Peyer's patch (tissue), 4 donors: ENCODE results near the gene ALG11.

Experiments
- POLR2A ChIP-seq, 2 donors: fragments of 450-650 bp; IDR thresholded peaks; one replicate each; pipeline ENCODE4 v1.5.1; 2017; ENCODE audit warnings: antibody characterized with exemption in 2 of 2, mild to moderate bottlenecking in 2 of 2, moderate library complexity in 2 of 2
- TF ChIP-seq, protein P1 (sequence below), 6 experiments: fragments of 450-650 bp in 4 of 6; fragments of 200-600 bp in 2 of 6; sonication (generic) in 1 of 6; IDR thresholded peaks; one replicate each; pipeline ENCODE4 v1.5.1; 2017 to 2019; ENCODE audit warnings: antibody characterized with exemption in 6 of 6, mild to moderate bottlenecking in 3 of 6, moderate library complexity in 1 of 6

DNA sequence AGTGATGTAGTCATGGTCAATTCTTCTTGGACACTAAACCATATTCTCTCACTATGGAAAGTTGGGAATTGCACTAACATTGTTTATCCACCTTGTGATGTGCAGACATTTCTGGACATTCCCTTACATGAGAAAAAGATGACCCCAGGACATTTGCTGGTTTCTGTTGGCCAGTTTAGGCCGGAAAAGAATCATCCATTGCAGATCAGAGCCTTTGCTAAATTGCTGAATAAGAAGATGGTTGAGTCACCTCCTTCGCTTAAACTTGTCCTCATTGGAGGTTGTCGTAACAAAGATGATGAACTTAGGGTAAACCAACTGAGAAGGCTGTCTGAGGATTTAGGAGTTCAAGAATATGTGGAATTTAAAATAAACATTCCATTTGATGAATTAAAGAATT is 12.3 kb downstream of the ALG11 start, which contains the start of gene UTP14C:
- TF ChIP-seq, protein P1, sequence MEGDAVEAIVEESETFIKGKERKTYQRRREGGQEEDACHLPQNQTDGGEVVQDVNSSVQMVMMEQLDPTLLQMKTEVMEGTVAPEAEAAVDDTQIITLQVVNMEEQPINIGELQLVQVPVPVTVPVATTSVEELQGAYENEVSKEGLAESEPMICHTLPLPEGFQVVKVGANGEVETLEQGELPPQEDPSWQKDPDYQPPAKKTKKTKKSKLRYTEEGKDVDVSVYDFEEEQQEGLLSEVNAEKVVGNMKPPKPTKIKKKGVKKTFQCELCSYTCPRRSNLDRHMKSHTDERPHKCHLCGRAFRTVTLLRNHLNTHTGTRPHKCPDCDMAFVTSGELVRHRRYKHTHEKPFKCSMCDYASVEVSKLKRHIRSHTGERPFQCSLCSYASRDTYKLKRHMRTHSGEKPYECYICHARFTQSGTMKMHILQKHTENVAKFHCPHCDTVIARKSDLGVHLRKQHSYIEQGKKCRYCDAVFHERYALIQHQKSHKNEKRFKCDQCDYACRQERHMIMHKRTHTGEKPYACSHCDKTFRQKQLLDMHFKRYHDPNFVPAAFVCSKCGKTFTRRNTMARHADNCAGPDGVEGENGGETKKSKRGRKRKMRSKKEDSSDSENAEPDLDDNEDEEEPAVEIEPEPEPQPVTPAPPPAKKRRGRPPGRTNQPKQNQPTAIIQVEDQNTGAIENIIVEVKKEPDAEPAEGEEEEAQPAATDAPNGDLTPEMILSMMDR (IDR thresholded peaks at IDR 0.05) = no peak
- no peak for TF ChIP-seq POLR2A (IDR thresholded peaks at IDR 0.05)
